Psoas muscle (tissue), 8 donors: ENCODE data around the gene JAKMIP1. TPM values are rescaled to one million over a fixed set of nuclear protein-coding genes. Genes with fewer than 3 reads are reported as not detected.

Source experiments
- ATAC-seq, 4 donors: fragments of 200-7000 bp; cut with Tn5 transposase; one replicate each; pipeline ENCODE4 v1.9.1; 2020; ENCODE audit warnings: moderate library complexity in 3 of 4, mild to moderate bottlenecking in 2 of 4
- DNase-seq, 2 donors: peaks; one replicate each; pipeline ENCODE4 v3.0.0-alpha.2; 2020
- H3K27ac ChIP-seq: fragments of 200-600 bp; one replicate; pipeline ENCODE4 v1.8.0; 2022
- H3K27me3 ChIP-seq, 3 donors: fragments of 200-600 bp in 1 of 3; one replicate each; pipeline versions ENCODE4 v1.6.1 to v1.8.0; 2013 to 2022; ENCODE audit warnings: low read length in 2 of 3, mild to moderate bottlenecking in 2 of 3, moderate library complexity in 1 of 3; ENCODE audit not compliant: insufficient read depth in 3 of 3
- H3K36me3 ChIP-seq, 2 donors: fragments of 200-600 bp in 1 of 2; one replicate each; pipeline versions ENCODE4 v1.6.1 to v1.8.0; 2013 to 2022; ENCODE audit warnings: low read depth in 1 of 2, mild to moderate bottlenecking in 1 of 2, moderate library complexity in 1 of 2; ENCODE audit not compliant: insufficient read depth in 1 of 2
- H3K4me1 ChIP-seq: fragments of 200-600 bp; one replicate; pipeline ENCODE4 v1.8.0; 2022
- H3K4me3 ChIP-seq: fragments of 200-600 bp; one replicate; pipeline ENCODE4 v1.8.0; 2022; ENCODE audit warnings: mild to moderate bottlenecking
- H3K9me3 ChIP-seq: fragments of 200-600 bp; one replicate; pipeline ENCODE4 v1.8.0; 2022
- WGBS, 3 donors: extraction: QIAGEN DNeasy Blood & Tissue Kit; methylation state at CpG; one replicate each; pipeline versions ENCODE4 v1.1.6 to v1.1.7; 2013; 5-methylcytosine and 5-hydroxymethylcytosine counted together
- intact Hi-C, 2 donors: fragments of 100-400 bp; cut with DNase I; formaldehyde crosslinking; loops; one replicate each; pipeline versions ENCODE4 v1.11.0 to v1.14.2; 2022
- polyA plus RNA-seq, 3 donors: library from polyadenylated mRNA; stranded (reverse); fragments of 200-250 nt; gene quantifications; one replicate each; pipeline ENCODE4 v1.2.3, GENCODE V29; 2013
- total RNA-seq, 4 donors: library from RNA; stranded (reverse); fragmentation: NEBNext Ultra II Directional in 2 of 4; extraction: Animal tissue kit (Norgen Biotek cat#: 25700) in 2 of 4; gene quantifications; one replicate each; pipeline versions ENCODE4 v1.2.1 to v1.2.4, GENCODE V29; 2021 to 2023
- TF ChIP-seq, protein P1 (sequence below): fragments of 200-600 bp; IDR thresholded peaks from one replicate; pipeline ENCODE4 v1.8.0; 2022; ENCODE audit warnings: antibody characterized with exemption
- donor health status: healthy with polysubstance abuse.
- donor health status: DM: no; HTN: no; CAD: no; lungs with moderate emphysema.
- donor health status: Bipolar disorder and iron deficiency.
- donor health status: healthy.
- donor health status: DM: yes; HTN: yes; CAD: no.
- donor health status: DM: no; HTN: no; CAD: no.
- donor health status: DM: no; HTN: no; CAD: no.
- donor health status: DM: yes; HTN: yes; CAD: no.

The JAKMIP1 gene
- total and polyA plus RNA-seq, 7 donors: 0.04 TPM; not detected in 6

DNA sequence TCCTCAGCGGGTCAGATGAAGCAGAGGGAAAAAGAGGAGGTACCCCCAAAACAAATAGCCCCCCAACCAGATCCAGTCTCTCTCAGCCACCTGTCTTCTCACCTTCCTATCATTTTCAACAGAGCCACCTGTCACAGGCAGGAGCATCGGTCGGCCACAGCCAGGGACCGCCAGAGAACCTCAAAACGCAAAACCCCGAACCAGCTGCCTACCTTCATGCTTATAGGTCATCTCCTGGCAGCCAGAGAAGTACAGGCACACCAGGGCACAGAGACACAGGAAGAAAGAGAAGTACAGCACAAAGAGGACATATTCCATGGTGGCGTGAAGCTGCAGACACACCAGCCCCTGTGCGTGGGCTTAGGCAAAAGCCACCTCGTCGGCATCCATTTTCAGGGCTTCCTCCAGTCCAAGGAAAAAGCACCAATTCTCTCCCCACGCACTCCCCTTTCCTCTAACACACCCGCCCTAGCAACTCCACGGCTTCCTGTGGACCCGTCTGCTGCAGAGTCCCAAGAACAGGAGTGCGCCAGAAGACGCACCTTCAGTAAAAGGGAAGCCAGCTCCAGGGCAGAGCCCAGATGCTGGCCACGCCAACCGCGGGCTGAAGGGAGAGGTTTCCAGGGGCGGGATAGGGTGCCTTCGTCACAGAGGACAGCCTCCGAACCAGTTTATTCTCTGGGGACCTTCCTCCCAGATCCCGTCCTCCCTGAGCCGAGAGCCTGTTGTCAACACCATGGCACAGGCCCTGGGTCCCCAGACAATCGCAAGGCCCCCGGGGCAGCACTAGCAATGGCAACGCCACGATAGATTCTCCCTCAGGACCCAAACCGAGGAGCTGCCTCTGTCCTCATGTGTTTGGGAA lies 130.3 kb downstream of the JAKMIP1 start:
- no peak for ATAC-seq
- WGBS, 3 donors: 72 to 74% (median 72%) methylated on average over 29 of the region's 29 CpGs
- no peak overlapping the region for H3K27ac ChIP-seq
- no peaks in the 10 kb centered on the region for H3K4me1 ChIP-seq
- H3K9me3 ChIP-seq: no peaks in the 10 kb centered on the region
- TF ChIP-seq, protein P1, sequence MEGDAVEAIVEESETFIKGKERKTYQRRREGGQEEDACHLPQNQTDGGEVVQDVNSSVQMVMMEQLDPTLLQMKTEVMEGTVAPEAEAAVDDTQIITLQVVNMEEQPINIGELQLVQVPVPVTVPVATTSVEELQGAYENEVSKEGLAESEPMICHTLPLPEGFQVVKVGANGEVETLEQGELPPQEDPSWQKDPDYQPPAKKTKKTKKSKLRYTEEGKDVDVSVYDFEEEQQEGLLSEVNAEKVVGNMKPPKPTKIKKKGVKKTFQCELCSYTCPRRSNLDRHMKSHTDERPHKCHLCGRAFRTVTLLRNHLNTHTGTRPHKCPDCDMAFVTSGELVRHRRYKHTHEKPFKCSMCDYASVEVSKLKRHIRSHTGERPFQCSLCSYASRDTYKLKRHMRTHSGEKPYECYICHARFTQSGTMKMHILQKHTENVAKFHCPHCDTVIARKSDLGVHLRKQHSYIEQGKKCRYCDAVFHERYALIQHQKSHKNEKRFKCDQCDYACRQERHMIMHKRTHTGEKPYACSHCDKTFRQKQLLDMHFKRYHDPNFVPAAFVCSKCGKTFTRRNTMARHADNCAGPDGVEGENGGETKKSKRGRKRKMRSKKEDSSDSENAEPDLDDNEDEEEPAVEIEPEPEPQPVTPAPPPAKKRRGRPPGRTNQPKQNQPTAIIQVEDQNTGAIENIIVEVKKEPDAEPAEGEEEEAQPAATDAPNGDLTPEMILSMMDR: no peak
- H3K4me3 ChIP-seq: no peak overlapping the region
- peaks cover 0 to 2% (median 0%) of the 10 kb centered on the region in 3 donors for H3K27me3 ChIP-seq
- no peaks in the 10 kb centered on the region for H3K36me3 ChIP-seq
- no peak for DNase-seq
- intact Hi-C loops: no loop called here

DNA sequence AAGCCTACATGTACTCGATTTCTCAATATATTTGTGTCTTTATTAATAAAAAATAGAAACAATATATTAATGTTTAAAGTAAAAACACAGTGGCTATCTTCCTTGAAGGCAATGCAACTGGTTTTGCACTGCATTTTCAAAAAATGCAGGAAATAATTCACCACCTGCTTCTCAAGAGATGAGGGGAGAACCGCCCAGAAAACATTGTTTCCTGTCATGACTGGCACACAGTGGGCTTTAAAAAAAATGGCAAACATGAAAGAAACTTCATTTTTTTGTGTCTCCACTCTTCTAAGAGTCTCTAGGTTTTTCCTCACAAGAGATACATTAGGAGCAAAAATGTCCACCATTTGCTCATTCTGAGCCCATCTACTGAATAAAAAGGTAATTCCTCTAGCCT lies 131.4 kb downstream of the JAKMIP1 start:
- no peak for DNase-seq
- H3K9me3 ChIP-seq: no peaks in the 10 kb centered on the region
- no peaks in the 10 kb centered on the region for H3K36me3 ChIP-seq
- TF ChIP-seq, protein P1: no peak
- no peak overlapping the region for H3K27ac ChIP-seq
- H3K4me1 ChIP-seq: no peaks in the 10 kb centered on the region
- H3K4me3 ChIP-seq: no peak overlapping the region
- peaks cover 0 to 2% (median 0%) of the 10 kb centered on the region in 3 donors for H3K27me3 ChIP-seq
- 56 to 64% (median 63%) methylated on average over 2 of the region's 2 CpGs for WGBS, 3 donors
- intact Hi-C loops: no loop called here
- no peak for ATAC-seq

DNA sequence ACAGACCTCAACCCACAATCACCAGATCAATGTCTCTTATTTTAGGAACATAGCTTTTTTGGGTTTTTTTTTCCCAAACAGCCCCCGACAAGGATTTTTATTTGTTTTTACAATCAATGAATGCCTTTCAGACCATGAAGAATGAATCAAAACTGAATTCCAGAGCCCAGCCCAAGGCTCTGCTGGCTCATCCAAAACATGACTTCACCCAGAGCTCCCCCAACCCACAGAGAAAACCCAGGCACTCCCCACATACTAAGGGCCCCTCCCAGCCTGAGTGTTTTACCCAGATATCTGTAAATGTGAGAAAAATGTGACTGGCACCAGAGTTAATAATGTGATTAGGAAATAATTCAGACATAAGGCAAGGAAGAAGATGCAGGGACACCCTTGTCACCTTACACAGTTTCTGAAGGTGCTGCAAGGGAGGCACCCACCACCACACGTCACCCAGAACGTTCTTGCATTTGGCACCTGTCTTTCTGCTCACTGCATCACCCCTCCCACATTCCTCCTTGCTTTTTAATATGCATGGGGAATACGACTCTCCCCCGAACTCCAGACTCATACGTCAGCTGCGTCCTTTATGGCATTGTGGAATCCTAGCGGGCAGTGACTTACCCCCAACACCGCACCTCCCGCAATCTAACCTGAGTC lies 134.3 kb downstream of the JAKMIP1 start:
- DNase-seq: no peak
- H3K4me1 ChIP-seq: no peaks in the 10 kb centered on the region
- no peak overlapping the region for H3K4me3 ChIP-seq
- no peak for ATAC-seq
- H3K9me3 ChIP-seq: no peaks in the 10 kb centered on the region
- H3K27ac ChIP-seq: no peak overlapping the region
- no peaks in the 10 kb centered on the region for H3K36me3 ChIP-seq
- 50 to 60% (median 54%) methylated on average over 10 of the region's 10 CpGs for WGBS, 3 donors
- TF ChIP-seq, protein P1: no peak
- H3K27me3 ChIP-seq: peaks cover 0 to under 1% (median 0%) of the 10 kb centered on the region in 3 donors
- intact Hi-C loops: no loop called here

DNA sequence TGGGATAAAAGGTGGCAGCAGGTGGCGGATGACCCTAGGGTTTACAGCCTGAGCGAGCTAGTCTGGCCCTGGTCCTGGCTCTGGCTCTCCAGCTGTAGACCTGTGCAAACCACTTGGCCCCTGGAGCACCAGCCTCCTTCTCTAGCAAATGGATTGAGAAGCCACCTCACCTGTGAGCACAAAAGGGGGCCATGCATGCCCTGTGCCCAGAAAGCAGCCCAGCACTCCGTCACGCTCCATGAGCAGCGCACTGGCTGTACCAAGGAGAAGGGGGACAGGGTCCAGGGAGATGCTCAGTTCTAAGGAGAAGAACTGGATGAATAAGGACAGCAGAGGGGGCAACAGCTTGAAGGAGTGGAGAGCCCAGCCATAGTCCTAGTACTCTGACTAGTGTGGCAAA lies 135.2 kb downstream of the JAKMIP1 start:
- 85 to 97% (median 86%) methylated on average over 5 of the region's 5 CpGs for WGBS, 3 donors

More for the DNA sequence above, 135.2 kb downstream of the JAKMIP1 start:
- intact Hi-C loops: no loop called here
- Histone ChIP-seq H3K4me3 (no peak overlapping the region), H3K4me1 (no peaks in the 10 kb centered on the region), H3K9me3 (no peaks in the 10 kb centered on the region), H3K27me3 (no peaks in the 10 kb centered on the region), H3K27ac (no peak overlapping the region), H3K36me3 (no peaks in the 10 kb centered on the region)
- ATAC-seq: no peak
- TF ChIP-seq, protein P1: no peak
- DNase-seq: no peak
